Measurements from ENCODE around the gene SLC5A5.
"Not testable (repeated sequence)": the region's sequence is repeated elsewhere in the genome, so short reads cannot be mapped to it uniquely, and the experiment has no call there.

The SLC5A5 gene

DNA sequence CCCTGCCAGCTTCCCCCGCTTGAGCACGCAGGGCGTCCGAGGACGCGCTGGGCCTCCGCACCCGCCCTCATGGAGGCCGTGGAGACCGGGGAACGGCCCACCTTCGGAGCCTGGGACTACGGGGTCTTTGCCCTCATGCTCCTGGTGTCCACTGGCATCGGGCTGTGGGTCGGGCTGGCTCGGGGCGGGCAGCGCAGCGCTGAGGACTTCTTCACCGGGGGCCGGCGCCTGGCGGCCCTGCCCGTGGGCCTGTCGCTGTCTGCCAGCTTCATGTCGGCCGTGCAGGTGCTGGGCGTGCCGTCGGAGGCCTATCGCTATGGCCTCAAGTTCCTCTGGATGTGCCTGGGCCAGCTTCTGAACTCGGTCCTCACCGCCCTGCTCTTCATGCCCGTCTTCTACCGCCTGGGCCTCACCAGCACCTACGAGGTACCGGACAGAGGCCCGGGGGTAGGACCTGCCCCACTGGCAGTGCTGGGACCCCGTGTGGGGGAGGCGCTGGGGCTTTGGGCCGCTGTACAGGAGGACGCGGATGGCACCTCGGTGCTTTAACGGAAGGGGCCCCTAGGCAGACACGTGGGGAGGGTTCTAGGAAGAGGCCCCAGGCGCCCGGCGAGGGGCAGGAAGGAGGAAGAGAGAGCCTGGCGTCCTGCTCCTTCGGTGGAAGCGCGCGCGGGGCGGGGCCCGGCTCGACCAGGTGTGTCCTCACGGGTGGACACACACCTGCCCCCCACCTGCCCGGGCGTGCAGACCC is 681 bp downstream of the SLC5A5 start:
- peak; percentile 34 to 55 for DNase-seq

GRCh38 chr19:17873786-17874757 is 2.3 kb downstream of the SLC5A5 start:
- peak; percentile 66 to 72 for DNase-seq

- DNase-seq: no peak
Observed at GRCh38 chr19:17874758-17875135, 3.0 kb downstream of the SLC5A5 start.

DNA sequence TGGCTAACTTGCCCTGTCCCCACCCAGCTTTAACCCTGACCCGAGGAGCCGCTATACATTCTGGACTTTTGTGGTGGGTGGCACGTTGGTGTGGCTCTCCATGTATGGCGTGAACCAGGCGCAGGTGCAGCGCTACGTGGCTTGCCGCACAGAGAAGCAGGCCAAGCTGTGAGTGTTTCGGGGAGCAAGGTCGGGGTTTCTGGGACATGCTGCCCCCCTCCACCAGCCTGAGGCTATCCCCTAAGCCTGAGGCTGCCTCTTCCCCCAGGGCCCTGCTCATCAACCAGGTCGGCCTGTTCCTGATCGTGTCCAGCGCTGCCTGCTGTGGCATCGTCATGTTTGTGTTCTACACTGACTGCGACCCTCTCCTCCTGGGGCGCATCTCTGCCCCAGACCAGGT is 6.0 kb downstream of the SLC5A5 start:
- no peak for DNase-seq

DNA sequence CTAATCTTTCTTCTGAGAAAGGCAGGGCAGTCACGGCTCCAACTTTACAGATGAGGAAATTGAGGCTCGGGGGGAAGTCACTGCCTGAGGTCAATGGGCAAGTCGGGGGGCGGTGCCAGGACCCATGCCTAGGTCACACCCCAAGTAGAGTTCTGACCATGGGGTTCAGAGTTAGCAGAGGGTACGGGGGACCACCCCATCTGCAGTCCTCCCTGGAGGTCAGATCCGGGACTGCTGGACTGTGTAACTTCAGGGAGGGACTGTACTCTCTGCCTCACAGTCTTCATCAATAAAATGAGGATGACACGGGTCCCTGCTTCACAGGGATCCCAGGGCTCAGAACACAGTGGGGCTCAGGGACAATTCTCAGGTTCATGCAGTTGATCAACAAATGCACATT is 7.7 kb downstream of the SLC5A5 start:
- DNase-seq: no peak

GRCh38 chr19:17881701-17882100 is 10.0 kb downstream of the SLC5A5 start:
- no peak for DNase-seq

GRCh38 chr19:17883627-17884410 is 12.1 kb downstream of the SLC5A5 start:
- no peak for DNase-seq

DNA sequence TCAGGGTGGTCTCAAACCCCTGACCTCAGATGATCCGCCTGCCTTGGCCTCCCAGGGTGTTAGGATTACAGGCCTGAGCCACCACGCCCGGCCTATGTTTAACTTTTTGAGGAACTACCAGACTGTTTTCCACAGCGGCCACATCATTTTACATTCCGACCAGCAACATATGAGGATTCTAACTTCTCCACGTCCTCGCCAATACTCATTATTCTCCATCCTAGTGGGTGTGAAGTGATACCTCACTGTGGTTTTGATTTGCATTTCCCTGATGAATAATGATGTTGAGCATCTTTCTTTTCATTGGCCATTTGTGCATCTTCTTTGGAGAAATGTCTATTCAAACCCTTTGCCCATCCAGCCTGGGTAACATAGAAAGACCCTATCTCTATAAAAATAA is 14.8 kb downstream of the SLC5A5 start:
- no peak for DNase-seq

DNA sequence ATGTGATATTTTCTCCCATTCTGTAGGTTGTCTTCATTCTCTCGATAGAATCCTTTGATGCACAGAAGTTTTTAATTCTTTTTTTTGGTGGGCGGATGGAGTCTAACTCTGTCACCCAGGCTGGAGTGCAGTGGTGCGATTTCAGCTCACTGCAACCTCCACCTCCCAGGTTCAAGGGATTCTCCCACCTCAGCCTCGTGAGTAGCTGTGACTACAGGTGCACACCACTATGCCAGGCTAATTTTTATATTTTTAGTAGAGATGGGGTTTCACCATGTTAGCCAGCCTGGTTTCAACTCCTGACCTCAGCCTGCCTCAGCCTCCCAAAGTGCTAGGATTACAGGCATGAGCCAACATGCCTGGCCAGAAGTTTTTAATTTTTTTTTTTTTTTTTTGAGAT is 15.5 kb downstream of the SLC5A5 start:
- DNase-seq: not testable (repeated sequence)

DNA sequence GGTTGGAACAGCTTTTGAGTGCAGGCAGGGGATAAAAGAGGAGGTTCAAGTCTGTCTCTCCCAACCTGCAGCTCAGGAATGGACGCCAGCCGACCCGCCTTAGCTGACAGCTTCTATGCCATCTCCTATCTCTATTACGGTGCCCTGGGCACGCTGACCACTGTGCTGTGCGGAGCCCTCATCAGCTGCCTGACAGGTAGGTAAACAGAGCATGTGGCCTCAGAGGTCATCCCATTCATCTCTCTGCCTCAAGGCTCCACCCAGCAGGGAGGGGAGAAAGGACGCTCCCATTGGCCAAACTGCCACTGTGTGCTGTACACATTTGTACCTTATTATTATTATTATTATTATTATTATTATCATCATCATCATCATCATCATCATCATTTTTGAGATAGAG is 16.5 kb downstream of the SLC5A5 start:
- DNase-seq: no peak

GRCh38 chr19:17889609-17890214 is 18.0 kb downstream of the SLC5A5 start:
- no peak for DNase-seq

GRCh38 chr19:17893766-17894165 is 22.0 kb downstream of the SLC5A5 start:
- DNase-seq: no peak

DNA sequence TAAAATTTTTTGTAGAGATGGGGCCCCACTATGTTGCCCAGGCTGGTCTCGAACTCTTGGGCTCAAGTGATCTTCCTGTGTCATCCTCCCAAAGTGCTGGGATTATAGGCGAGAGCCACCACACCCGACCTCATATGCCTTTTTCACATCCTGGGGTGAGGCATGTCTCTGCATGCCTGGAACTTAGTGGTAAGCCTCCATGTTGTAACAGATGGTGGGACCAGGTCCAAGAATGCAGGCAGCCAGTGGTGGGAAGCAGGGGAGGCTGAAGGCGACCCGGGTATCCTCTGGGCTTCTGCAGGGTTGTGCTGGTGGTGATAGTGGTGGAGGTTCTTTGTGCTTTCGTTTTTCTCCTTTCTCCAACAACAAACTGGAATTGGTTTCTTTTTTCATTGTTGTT is 31.0 kb downstream of the SLC5A5 start:
- DNase-seq: no peak

DNA sequence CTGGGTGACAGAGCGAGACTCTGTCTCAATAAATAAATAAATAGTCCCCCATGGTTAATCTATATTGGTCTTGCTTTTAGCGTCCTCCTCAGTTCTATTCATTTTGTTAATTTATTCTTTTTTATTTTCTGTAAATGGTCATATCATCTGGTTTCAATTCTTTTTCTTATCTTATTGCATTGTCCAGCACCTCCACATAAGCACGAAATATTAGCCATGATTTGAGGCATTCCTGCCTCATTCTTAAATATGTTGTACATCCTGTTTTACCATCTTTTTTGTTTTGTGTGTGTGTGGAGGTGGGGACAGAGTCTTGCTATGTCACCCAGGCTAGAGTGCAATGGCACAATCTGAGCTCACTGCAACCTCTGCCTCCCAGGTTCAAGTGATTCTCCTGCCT is 36.5 kb downstream of the SLC5A5 start:
- no peak for DNase-seq

- no peak for DNase-seq
Observed at GRCh38 chr19:17909003-17909732, 37.4 kb downstream of the SLC5A5 start.

DNA sequence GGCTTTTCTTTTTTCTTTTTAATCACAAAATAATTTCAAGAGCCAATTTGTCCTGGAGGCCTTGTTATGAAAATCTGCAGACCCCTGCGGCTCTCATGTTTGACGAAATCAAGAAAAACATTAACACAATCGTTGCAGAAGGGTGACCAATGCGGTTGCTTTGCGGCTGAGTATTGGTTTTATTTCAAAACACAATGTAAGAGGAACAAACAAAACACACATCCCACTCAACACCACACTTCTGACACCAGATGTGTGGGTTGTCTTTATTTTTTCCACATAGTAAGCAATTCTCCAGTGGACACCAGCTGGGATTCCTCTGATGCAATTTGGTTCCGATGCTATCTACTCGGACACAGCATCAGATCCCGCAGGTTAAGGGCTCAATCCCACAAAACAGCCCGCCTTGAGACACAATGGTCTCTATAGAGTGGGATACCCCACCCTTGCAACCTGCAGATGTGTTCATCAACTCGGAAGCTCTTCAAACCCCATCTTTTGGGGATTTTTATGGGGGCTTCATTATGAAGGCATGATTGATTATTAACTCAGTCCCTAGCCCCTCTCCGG is 39.1 kb downstream of the SLC5A5 start:
- no peak for DNase-seq

DNA sequence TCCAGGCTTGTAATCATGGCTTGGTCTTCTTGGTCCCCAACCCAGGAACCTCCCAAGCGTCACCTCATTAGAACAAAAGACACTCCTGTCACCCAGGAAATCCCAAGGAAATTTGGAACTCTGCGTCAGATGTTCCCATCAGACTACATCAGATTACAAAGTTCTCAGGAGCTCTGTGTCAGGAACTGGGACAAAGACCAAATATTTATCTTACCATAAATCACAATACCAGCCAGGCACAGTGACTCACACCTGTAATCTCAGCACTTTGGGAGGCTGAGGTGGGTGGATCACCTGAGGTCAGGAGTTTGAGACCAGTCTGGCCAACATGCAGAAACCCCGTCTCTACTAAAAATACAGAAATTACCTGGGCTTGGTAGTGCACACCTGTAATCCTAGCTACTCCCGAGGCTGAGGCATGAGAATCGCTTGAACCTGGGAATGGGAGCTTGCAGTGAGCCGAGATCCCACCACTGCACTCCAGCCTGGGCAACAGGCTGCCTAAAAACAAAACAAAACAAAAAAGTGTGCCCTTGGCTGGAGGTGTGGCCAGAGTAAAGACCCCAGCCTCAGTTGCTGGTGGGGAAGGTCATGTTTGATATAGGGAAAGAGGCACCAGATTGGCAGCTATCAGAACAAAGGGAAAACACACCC is 44.3 kb downstream of the SLC5A5 start:
- DNase-seq: no peak

DNA sequence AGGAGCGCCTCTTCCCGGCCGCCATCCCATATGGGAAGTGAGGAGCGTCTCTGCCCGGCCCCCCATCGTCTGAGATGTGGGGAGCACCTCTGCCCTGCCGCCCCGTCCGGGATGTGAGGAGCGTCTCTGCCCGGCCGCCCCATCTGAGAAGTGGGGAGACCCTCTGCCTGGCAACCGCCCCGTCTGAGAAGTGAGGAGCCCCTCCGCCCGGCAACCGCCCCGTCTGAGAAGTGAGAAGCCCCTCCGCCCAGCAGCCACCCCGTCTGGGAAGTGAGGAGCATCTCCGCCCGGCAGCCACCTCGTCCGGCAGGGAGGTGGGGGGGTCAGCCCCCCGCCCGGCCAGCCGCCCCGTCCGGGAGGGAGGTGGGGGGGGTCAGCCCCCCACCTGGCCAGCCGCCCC is 46.4 kb downstream of the SLC5A5 start:
- not testable (repeated sequence) for DNase-seq

DNA sequence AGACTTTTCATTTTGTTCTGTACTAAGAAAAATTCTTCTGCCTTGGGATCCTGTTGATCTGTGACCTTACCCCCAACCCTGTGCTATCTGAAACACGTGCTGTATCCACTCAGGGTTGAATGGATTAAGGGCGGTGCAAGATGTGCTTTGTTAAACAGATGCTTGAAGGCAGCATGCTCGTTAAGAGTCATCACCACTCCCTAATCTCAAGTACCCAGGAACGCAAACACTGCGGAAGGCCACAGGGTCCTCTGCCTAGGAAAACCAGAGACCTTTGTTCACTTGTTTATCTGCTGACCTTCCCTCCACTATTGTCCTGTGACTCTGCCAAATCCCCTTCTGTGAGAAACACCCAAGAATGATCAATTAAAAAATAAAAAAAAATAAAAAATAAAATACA is 47.4 kb downstream of the SLC5A5 start:
- not testable (repeated sequence) for DNase-seq

GRCh38 chr19:17920527-17920926 is 48.8 kb downstream of the SLC5A5 start:
- no peak for DNase-seq

DNA sequence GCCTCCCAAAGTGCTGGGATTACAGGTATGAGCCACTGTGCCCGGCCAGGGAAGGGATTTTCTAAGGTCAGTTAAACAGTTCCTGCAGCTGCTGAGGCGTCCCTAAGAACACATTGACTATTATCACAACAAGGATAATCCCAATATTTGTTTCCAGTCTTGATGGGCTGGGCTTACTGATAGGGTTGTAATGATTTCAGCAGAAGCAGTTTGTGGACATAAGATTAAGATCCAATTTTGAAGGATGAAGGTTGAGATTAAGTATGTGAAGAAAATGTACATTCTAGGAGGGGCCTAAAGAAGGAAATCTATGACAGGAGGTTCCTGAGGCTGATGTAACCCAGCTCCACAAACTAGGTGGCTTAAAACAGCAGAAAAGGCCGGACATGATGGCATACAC is 50.4 kb downstream of the SLC5A5 start:
- DNase-seq: no peak
